ENCODE results near the gene LAIR2.

LAIR2 gene, protein sequence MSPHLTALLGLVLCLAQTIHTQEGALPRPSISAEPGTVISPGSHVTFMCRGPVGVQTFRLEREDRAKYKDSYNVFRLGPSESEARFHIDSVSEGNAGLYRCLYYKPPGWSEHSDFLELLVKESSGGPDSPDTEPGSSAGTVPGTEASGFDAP

DNA sequence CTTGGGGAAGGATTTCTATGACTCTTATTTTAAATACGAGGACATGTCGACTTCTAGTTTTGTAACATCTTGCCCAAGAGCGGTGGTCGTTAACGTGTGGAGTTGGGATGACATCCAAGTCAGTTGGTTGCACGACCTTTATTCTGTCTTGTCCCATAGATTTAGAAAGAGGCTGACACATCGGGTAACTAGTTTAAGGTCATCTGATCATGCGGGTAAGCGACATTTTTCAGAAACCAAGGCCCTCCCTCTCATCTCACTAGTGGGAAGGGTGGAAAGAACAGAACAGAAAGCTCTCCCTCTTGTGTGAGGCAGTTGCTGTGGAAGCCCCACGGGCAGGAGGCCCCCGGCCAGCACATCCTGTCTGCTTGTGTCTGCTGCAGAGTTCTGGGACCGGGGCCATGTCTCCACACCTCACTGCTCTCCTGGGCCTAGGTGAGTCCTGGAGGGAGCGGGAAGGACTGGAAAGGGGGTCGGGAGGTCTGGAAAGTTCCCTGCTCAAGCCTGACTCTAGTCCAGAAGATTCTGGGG lies at the start of gene LAIR2:
Gene LAIR2 (plus strand): TSS at position 314 of the 531 bp plus-strand sequence. CDS start 88 bp downstream, at position 402.
- Mint-ChIP-seq H3K4me3 (peak within 1 kb of the TSS; percentile 54), H3K4me1 (ENCODE audit: low read depth) (peaks cover 31% of the 10 kb centered on the region), H3K36me3 (ENCODE audit: low read depth) (peaks cover 4% of the 10 kb centered on the region), H3K27me3 (ENCODE audit: low read depth) (peaks cover 8% of the 10 kb centered on the region), H3K9me3 (no peaks in the 10 kb centered on the region), H3K27ac (no peak within 1 kb of the TSS)
- peak; percentile 67 for DNase-seq (ENCODE audit: low spot score)

DNA sequence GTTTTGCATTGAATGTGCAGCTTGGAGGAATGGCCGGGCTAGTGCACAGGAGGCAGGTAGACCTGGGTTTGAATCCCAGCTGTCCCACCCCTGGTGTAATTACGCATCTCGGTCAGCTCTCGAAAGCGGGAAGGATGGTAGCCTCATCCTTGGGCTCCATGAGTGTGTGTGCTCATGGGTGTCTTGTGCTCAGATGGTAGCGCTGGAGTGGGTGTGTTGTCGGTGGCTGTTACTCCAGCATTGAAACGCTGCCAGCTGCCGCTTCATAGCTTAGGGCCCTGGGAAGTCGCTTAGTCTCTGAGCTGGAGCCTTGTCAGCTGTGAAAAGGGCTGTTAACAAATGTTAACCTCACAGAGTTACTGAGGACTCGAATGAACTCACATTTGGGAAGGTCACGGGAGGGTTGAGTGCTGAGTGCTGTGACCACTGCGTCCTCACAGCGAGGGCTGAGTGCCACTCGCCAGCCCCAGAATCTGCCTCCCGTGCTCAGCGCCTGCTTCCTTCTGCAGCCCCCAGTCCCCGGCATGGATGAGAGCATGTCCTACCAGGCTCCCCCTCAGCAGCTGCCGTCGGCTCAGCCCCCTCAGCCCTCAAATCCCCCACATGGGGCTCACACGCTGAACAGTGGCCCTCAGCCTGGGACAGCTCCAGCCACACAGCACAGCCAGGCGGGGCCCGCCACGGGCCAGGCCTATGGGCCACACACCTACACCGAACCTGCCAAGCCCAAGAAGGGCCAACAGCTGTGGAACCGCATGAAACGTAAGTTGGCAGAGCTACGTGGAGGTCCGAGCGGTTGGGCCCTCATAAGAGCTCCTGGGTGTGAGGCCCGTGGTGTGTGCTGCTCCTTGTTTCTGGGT lies 48.5 kb upstream of the LAIR2 start:
- peaks cover 11% of the 10 kb centered on the region for H3K4me1 Mint-ChIP-seq (ENCODE audit: low read depth)
- H3K4me3 Mint-ChIP-seq: no peak overlapping the region
- no peaks in the 10 kb centered on the region for H3K9me3 Mint-ChIP-seq
- peaks cover 73% of the 10 kb centered on the region for H3K36me3 Mint-ChIP-seq (ENCODE audit: low read depth)
- no peak overlapping the region for H3K27ac Mint-ChIP-seq
- H3K27me3 Mint-ChIP-seq (ENCODE audit: low read depth): no peaks in the 10 kb centered on the region
- no peak for DNase-seq (ENCODE audit: low spot score)

DNA sequence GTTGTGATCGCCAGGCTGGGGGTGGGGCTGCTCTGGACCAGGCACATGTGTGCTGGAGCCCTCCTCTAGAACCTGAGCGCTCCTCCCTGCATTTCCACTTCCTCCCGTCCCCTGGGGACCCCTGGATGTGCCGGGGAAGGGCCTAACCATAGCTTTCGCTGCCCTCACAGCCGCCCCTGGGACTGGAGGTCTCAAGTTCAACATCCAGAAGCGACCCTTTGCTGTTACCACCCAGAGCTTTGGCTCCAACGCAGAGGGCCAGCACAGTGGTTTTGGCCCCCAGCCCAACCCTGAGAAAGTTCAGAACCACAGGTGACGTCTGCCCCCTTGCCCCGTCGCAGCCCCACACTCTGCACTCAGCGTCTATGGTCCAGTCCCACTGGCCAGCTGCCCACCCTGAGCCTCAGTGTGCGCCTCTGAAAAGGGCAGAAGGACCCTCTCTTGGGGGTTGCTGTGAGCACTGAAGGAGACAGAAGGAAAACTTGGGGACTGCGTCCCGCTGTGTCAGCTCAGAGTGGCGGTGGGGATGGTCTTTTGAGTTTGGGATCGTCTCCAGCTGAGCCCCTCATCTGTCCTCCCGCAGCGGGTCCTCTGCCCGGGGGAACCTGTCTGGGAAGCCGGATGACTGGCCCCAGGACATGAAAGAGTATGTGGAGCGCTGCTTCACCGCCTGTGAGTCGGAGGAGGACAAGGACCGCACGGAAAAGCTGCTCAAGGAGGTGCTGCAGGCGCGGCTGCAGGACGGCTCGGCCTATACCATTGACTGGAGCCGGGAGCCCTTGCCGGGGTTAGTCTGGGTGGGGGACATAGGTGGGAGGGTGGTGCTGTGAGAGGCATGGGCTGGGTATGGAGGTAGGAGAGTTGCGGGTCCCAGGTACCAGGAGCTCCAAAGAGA lies 47.6 kb upstream of the LAIR2 start:
- Mint-ChIP-seq H3K4me1 (ENCODE audit: low read depth) (peaks cover 10% of the 10 kb centered on the region), H3K27me3 (ENCODE audit: low read depth) (no peaks in the 10 kb centered on the region), H3K27ac (no peak overlapping the region), H3K4me3 (no peak overlapping the region), H3K36me3 (ENCODE audit: low read depth) (peaks cover 76% of the 10 kb centered on the region), H3K9me3 (no peaks in the 10 kb centered on the region)
- no peak for DNase-seq (ENCODE audit: low spot score)

DNA sequence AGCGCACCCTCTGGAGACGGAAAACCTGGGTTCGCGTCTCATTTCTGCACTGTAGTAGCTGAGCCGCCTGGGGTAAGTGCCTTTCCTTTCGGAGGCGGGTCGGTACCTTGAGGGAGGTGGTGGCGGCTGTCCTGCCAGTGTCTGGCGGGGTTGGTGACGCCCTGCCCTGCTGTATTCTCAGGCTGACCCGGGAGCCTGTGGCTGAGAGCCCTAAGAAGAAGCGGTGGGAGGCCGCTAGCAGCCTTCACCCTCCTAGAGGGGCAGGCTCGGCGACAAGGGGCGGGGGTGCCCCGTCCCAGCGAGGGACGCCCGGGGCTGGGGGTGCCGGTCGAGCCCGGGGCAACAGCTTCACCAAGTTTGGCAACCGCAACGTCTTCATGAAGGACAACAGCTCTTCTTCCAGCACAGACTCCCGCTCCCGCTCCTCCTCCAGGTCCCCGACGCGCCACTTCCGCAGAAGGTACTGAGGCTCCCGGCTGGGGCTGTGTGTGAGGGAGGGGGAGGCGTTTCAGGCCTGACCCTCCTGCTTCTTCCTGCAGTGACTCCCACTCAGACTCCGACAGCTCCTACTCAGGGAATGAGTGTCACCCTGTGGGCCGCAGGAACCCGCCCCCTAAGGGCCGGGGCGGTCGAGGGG lies 46.7 kb upstream of the LAIR2 start:
- no peak overlapping the region for H3K4me3 Mint-ChIP-seq
- peaks cover 71% of the 10 kb centered on the region for H3K36me3 Mint-ChIP-seq (ENCODE audit: low read depth)
- no peak for DNase-seq (ENCODE audit: low spot score)
- H3K9me3 Mint-ChIP-seq: no peaks in the 10 kb centered on the region
- H3K4me1 Mint-ChIP-seq (ENCODE audit: low read depth): peaks cover 4% of the 10 kb centered on the region
- H3K27ac Mint-ChIP-seq: no peak overlapping the region
- H3K27me3 Mint-ChIP-seq (ENCODE audit: low read depth): no peaks in the 10 kb centered on the region

DNA sequence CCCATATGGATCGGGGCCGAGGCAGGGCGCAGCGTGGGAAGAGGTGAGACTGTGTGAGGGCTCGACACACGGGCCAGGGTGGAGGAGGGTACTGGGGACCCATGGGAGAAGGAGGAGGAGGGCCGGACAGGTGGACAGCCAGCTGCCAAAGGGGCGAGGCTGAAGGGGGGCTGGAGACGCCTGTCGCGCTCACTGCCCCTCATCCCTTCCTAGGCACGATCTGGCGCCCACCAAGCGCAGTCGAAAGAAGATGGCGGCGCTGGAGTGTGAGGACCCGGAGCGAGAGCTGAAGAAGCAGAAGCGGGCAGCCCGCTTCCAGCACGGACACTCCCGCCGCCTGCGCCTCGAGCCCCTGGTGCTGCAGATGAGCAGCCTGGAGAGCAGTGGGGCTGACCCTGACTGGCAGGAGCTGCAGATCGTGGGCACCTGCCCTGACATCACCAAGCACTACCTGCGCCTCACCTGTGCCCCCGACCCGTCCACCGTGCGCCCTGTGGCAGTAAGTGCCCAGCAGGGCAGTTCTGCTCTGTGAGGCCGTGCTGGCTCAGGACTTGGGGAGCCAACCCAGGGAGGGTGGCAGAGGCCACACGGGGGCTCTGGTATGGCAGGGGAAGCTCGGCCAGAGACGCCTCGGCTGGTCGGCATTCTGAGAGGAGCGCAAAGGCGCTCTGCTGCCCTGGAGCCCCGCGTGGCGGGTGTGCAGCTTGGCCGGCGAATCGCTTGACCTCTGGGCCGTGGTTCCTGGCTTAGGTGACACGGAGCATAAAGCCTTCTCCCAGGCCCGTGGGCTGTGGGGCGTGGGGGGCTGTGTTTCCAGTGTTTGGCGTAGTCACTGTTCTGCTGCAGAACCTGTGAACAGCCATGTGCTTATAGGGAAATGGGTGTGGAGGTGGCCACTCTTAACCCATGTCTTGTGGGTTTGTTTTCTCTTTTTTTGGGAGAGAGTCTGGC lies 45.9 kb upstream of the LAIR2 start:
- no peak overlapping the region for H3K4me3 Mint-ChIP-seq
- H3K4me1 Mint-ChIP-seq (ENCODE audit: low read depth): peaks cover under 1% of the 10 kb centered on the region
- peaks cover 66% of the 10 kb centered on the region for H3K36me3 Mint-ChIP-seq (ENCODE audit: low read depth)
- no peaks in the 10 kb centered on the region for H3K27me3 Mint-ChIP-seq (ENCODE audit: low read depth)
- no peak overlapping the region for H3K27ac Mint-ChIP-seq
- no peak for DNase-seq (ENCODE audit: low spot score)
- H3K9me3 Mint-ChIP-seq: no peaks in the 10 kb centered on the region

DNA sequence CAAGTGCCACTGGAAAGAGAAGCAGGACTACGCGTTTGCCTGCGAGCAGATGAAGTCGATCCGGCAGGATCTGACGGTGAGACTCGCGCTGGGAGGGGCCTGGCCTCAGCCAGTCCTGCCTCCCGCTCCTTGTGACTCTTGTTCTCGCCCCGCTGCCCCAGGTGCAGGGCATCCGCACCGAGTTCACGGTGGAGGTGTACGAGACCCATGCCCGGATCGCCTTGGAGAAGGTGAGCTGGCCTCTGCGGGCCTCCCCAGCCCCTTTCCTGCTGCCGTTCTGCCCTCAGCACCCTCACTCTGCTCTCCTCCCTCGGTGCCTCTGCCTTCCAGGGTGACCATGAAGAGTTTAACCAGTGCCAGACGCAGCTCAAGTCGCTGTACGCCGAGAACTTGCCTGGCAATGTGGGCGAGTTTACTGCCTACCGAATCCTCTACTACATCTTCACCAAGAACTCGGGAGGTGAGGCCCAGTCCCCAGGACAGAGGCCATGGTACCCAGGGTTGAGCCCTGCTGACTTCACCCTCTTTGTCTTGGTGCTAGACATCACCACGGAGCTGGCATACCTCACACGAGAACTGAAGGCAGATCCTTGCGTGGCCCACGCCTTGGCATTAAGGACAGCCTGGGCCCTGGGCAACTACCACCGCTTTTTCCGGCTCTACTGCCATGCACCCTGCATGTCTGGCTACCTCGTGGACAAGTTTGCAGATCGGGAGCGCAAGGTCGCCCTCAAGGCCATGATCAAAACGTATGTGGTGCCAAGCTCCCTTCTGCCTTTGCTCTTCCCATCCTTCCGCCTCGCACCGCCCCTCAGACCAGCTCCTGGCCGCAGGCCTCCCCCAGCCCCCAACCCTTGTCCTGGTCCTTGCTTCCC lies 44.6 kb upstream of the LAIR2 start:
- Mint-ChIP-seq H3K4me1 (ENCODE audit: low read depth) (peaks cover 3% of the 10 kb centered on the region), H3K9me3 (no peaks in the 10 kb centered on the region), H3K27me3 (ENCODE audit: low read depth) (no peaks in the 10 kb centered on the region), H3K36me3 (ENCODE audit: low read depth) (peaks cover 59% of the 10 kb centered on the region), H3K4me3 (no peak overlapping the region), H3K27ac (no peak overlapping the region)
- no peak for DNase-seq (ENCODE audit: low spot score)

GRCh38 chr19:54458648-54459281 lies 43.9 kb upstream of the LAIR2 start:
- no peak overlapping the region for H3K4me3 Mint-ChIP-seq

GRCh38 chr19:54459282-54460229 lies 43.1 kb upstream of the LAIR2 start:
- no peak overlapping the region for H3K27ac Mint-ChIP-seq
- no peak for DNase-seq (ENCODE audit: low spot score)
- no peaks in the 10 kb centered on the region for H3K9me3 Mint-ChIP-seq
- no peaks in the 10 kb centered on the region for H3K27me3 Mint-ChIP-seq (ENCODE audit: low read depth)
- H3K36me3 Mint-ChIP-seq (ENCODE audit: low read depth): peaks cover 52% of the 10 kb centered on the region
- no peak overlapping the region for H3K4me3 Mint-ChIP-seq
- H3K4me1 Mint-ChIP-seq (ENCODE audit: low read depth): peaks cover 9% of the 10 kb centered on the region

More at GRCh38 chr19:54458648-54459281, 43.9 kb upstream of the LAIR2 start:
- H3K36me3 Mint-ChIP-seq (ENCODE audit: low read depth): peaks cover 53% of the 10 kb centered on the region
- peaks cover 4% of the 10 kb centered on the region for H3K4me1 Mint-ChIP-seq (ENCODE audit: low read depth)
- DNase-seq (ENCODE audit: low spot score): no peak
- no peaks in the 10 kb centered on the region for H3K9me3 Mint-ChIP-seq
- no peak overlapping the region for H3K27ac Mint-ChIP-seq
- H3K27me3 Mint-ChIP-seq (ENCODE audit: low read depth): no peaks in the 10 kb centered on the region

- Mint-ChIP-seq H3K4me3 (no peak overlapping the region), H3K9me3 (no peaks in the 10 kb centered on the region), H3K27ac (peak overlapping the region; percentile 36), H3K4me1 (ENCODE audit: low read depth) (peaks cover 11% of the 10 kb centered on the region), H3K36me3 (ENCODE audit: low read depth) (peaks cover 45% of the 10 kb centered on the region), H3K27me3 (ENCODE audit: low read depth) (peaks cover 3% of the 10 kb centered on the region)
- DNase-seq (ENCODE audit: low spot score): no peak
These were observed 42.2 kb upstream of the LAIR2 start for GRCh38 chr19:54460230-54461005.

DNA sequence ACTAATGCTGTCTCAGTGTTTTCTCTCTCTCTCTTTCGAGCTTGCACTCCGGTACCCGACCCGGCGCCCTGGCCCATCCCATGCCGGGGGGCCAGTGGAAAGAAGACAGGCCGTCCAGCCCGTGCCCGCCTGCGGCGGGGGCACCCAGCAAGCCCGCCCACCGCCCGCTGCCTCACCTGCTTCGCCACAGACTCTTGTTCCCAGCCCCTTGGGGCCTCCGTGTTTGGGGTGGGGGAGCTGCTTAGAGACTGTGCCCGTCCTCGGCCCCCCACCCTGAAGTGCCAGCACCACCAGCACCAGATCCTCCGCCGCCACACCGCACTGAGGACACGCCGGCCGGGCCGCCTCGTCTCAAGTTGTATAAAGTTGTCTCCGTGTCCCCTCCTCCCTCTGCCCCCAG lies 41.4 kb upstream of the LAIR2 start:
- Mint-ChIP-seq H3K36me3 (ENCODE audit: low read depth) (peaks cover 39% of the 10 kb centered on the region), H3K27ac (peak overlapping the region; percentile 79), H3K4me3 (peak overlapping the region; percentile 49)

More for the DNA sequence above, 41.4 kb upstream of the LAIR2 start:
- H3K27me3 Mint-ChIP-seq (ENCODE audit: low read depth): peaks cover 8% of the 10 kb centered on the region
- H3K4me1 Mint-ChIP-seq (ENCODE audit: low read depth): peaks cover 11% of the 10 kb centered on the region
- no peaks in the 10 kb centered on the region for H3K9me3 Mint-ChIP-seq
- DNase-seq (ENCODE audit: low spot score): no peak

Data from T-helper 2 cell treated with Interferon-gamma antibody and Interleukin-4, amounts not matched to agents 5 μg/mL and 100 μg/mL, for 36 hours (primary cell).